Measurements from ENCODE around the gene ADCK1.
"Not testable (repeated sequence)": the region's sequence is repeated elsewhere in the genome, so short reads cannot be mapped to it uniquely, and the experiment has no call there.

The ADCK1 gene

DNA sequence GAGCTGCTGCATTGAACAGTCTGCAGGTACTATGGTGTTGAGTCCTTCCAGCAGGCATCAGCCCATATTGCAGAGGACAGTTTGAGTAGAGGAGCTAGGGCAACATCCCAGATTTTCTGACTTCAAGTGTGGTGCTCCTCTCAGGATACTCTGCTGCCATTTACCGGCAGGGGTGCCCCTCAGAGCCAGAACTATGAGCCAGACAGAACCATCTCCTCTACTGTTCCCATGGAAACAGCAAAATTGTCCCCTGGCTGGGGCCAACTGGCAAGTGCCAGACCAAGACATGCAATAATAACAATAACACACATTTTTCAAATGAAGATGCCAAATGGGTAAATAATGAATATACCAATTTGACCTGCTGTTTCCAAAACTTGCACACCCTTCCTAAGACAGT is 102.9 kb downstream of the ADCK1 start:
- no peak for DNase-seq (ENCODE audit: low spot score)

DNA sequence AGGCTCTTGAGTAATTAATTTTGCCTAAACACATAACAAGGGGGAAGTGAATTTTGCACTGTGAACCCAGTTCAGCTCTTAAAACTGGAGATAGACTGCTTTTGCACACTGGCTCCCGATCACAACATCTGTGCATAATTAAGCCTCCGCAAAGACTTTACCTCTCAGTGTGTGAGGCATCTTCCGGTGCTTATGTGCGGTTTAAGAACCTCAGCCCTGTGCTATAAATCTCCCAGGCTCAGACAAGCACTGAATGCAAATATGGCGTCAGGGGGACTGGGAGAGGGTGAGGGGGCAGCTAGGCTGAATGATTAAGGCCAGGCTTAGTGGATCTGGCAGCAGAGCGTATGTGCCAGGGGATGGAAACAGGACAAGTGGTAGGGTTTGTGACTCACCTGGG is 103.3 kb downstream of the ADCK1 start:
- DNase-seq (ENCODE audit: low spot score), result no peak

DNA sequence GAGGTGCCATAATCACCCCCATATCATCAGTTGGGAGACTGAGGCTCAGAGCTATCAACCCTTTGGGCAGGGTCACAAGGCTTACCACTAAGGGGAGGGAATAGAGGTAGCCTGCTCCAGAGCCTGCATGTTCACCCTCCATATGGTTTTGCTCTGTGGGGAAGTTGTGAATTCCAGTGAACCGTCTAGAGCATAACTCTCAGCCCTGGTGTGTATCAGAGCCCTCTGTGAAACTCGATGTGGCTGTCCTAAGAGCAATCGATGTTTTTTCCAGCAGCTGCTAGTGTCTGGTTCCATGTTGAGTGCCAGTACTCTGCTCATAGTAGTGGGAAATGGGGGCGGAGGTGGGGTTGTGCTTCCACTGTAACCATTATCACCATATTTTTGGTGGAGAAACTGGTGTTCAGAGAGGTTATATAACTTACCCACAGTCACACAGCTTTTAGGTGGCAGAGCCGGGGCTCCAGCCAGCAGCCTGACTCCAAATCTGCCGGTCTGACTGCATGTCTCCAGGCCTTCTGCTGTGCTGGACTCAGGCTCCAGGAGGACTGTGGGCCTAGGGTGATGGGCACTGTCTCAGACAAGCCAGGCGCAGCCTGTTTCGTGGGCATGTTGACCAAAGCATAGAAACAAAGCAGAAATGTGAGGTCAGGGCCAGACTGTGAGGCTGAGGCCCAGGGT is 104.2 kb downstream of the ADCK1 start:
- DNase-seq (ENCODE audit: low spot score), result no peak

DNA sequence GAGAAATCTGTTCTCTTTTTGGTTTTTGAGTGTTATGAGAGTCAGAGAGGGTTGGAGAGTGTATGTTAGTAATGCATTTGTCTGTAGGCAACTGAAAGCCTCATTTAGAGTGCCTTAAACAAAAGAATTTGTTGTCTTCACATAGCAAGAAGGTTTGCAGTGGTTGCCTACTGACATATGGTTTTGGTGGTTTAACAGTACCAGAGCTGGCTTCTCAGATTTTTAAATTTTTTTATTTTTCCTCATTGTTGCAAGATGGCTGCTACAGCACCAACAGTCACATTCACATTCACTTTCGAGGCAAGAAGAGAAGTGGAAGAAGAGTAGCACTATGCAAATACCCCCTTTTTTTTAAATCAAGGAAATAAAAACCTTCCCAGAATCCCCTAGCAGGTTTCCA is 106.5 kb downstream of the ADCK1 start:
- no peak for DNase-seq (ENCODE audit: low spot score)

DNA sequence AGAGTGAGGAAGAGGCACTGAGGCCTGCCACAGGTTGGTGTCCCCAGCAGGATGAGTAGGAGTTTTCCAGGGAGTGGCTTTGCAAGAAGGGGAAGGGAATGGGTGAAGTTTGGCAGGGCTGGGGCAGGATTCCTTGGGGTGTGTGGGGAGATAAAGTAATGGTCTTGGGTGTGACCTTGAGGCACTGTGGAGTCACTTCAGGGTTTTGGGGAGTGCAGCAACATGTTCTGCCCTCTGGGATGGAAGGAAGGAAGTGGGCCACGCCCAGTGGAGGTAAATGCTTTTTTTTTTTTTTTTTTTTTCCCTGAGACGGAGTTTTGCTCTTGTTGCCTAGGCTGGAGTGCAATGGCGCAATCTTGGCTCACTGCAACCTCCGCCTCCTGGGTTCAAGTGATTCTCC is 108.9 kb downstream of the ADCK1 start:
- no peak for DNase-seq (ENCODE audit: low spot score)

DNA sequence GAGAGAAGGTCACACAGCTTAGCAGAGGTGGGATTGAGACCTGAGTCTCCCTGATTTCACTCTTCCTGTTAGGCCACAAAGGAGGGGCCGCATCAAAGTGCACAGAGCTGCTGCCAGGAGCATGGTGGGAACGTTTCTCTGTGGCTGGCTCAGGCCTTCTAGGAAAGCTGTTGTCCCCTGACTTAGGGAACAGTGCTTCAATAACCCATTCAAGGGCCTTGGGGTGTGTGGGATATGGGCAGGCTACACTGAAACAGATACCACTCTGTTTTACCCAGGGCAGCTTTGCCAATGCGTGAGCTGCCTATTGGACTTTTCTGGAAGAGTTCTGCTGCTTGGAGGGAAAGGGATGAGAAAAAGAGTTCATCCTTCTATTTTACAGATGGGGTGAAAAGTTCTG is 110.0 kb downstream of the ADCK1 start:
- DNase-seq (ENCODE audit: low spot score), result no peak

DNA sequence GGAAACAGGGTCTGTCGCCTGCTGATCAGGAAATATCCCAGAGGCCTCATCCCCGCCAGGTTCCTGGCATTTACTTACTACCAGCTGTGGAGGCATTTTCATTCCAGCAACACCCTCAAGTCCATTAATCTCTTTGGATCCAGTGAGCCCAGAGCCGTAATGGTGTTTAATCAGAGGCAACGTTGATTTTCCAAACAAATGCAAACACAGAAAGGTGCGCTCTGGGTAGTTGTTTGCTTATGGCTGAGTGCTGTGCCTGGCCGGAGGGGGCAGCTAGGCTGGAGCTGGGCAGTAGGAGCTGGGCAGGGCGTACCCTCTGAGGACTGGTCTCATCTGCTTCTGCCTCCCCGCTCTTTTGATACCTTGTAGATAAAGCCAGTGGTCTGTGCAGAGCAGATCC is 110.6 kb downstream of the ADCK1 start:
- DNase-seq (ENCODE audit: low spot score), result no peak

DNA sequence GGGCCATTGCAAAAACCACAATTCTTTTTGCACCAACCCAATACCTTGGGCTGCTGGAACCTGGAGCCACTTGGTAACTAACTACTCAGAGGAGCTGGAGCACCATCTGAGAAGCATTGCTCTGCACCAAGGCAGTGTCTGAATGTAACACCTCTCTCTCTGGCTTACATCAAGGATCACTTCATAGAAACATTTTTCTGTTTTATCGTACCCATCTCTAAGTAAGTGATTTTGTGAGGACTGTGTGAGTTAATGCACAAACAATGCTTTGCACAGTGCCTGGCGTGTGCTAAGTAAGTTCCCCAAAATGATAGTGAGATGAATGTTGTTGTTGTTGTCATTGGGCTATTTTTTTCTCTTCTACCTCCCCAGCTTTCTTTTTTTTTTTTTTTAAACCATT is 111.4 kb downstream of the ADCK1 start:
- no peak for DNase-seq (ENCODE audit: low spot score)

DNA sequence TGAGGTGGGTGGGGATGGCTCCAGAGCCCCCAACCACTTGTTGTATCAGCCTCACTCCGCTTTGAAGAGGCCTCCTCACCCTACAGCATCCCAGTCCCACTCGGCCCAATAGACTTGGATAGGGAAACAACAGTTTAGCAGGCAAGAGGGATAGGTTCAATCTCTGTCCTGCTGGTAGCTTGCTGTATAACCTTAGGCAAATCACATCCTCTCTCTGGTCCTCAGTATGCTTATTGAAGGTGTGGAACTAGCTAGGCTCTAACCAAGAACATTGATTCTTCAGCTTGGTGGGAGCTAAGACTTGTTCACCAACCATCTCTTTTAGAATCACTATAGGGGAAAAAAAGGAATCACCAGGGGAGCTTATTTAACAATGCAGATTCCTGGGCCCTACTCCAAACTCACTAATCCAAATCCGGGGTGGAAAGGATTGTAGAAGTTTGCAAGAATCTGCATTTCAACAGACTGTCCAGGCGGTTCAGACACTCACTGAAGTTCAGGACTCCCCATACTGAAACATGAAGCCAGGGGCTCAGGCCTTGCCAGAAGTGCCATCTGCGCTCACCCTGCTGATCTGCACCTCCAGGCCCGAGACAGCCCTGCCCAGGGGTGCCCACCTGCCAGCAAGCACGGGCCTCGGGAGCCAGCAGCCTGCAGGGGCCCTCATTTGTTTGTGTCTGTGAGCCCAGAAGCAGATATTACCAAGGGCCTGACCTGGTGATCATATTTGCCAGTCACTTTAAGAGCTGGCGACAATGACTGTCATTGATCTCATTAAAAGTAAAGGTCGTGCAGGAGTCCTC is 113.0 kb downstream of the ADCK1 start:
- no peak for DNase-seq (ENCODE audit: low spot score)

DNA sequence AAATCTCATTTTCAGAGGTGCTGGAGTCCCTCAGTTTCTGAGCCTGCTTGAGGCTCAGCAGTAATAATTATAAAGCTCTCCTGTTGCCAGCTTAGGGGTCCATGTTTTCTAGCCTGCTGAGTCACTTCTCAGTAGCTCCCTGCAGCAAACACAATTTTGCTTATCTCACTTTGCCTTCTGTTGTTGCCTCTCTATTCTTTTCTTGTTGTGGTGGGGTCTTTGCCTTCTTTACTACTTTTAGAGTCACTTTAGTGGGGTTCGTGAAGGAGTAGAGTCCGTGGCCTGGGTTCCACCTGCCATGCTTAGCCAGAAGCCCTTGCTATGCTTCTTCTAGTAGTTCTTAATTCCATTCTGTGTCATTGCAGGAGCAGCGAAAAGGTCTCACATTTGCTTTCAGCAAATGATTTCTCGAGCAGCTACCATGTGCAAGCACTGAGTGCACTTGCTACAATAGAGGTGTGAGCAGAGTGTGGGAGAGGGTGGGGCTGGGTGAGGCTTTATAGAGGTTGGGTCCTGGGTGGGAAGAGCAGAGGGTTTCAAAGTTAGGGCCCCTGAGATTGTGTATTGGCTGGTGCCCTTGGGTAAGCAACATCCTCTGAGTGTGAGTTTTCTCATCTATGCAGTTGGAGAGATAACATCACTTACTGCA is 114.3 kb downstream of the ADCK1 start:
- DNase-seq (ENCODE audit: low spot score), result no peak

DNA sequence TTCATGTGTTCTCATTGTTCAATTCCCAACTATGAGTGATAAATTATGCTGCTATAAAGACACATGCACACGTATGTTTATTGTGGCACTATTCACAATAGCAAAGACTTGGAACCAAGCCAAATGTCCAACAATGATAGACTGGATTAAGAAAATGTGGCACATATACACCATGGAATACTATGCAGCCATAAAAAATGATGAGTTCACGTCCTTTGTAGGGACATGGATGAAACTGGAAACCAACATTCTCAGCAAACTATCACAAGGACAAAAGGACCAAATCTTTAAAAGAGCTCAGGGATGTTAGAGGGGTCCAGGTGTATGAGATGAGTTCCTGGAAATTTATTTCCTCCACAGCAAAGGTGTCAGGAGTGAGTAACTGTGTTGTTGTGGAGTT is 115.5 kb downstream of the ADCK1 start:
- DNase-seq (ENCODE audit: low spot score), result not testable (repeated sequence)

DNA sequence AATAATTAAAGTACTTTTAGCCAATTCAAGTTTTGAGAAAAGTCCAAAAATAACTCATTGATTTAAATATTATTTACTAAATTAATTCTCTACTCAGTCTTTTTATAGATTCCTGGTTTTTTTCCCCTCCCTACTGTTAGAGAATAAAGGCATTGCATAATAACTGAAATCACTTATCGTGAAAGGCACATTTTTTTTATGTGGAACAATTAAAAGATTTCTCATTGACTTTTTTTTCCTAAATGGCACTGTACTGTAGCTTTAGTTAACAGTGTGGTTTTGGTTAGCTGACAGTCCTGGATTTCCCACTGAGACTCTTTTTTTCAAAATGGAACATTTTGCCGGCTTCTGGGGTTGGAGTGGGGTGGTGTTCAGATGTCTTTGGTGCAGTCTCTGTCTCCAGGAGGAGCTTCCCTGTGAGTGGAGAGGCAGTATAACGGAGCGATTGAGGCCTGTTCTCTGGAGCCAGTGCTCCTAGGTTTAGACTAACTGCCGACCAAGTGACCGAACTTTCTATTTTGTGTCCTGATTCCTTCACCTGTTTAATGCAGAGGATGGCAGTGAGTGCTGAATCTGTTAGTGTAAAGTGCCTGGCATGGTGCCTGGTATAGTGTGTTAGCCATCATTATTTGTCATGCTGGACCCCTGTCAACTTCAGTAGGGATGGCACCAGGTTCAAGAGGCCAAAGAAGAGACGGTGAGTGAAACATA is 117.7 kb downstream of the ADCK1 start:
- no peak for DNase-seq (ENCODE audit: low spot score)

DNA sequence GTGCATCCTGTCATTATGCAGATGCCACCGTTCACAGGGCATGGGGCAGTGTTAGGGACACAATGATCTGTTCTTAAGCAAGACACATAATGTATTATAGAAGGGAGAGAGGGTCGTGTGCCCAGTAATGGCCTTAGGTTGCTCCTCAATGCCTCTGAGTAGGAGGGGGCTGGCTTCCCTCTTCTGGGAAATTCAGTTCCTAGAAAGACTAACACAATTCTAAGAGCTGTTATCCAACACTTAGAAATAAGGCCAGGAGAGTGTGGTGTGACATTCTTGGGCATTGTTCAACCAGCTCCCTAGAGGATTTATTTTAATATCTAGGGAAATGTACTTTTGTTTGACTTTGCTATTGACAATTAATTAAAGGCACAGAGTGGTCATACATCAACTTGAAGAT is 118.5 kb downstream of the ADCK1 start:
- no peak for DNase-seq (ENCODE audit: low spot score)

DNA sequence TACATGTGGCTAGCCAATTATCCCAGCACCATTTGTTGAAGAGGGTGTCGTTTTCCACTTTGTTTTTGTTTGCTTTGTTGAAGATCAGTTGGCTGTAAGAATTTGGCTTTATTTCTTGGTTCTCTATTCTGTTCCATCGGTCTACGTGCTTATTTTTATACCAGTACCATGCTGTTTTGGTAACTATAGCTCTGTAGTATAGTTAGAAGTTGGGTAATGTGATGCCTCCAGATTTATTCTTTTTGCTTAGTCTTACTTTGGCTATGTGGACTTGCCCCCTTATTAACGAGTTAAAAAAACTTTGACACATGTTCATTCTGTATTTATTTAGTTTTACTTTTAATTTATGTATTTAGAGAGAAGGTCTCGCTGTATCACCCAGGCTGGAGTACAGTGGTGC is 120.4 kb downstream of the ADCK1 start:
- no peak for DNase-seq (ENCODE audit: low spot score)

DNA sequence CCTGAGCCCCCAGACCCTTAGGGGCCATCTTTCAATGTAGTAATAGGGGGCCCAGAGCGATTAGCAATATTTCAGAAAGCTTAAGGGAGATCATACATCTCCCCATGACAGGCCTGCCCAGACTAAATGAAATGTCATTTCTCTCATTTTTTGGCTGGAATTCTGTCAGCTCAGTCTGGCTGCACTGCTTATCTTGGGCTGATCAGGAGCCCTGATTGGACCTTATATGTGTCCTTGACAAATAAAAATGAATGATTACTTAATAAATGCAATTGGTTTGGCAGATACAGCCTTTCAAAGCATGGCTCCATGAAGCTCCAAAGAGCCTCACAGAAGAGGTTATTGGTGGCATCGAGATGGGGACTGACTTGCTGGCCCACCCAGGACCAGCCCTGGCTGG is 121.9 kb downstream of the ADCK1 start:
- DNase-seq (ENCODE audit: low spot score), result no peak

DNA sequence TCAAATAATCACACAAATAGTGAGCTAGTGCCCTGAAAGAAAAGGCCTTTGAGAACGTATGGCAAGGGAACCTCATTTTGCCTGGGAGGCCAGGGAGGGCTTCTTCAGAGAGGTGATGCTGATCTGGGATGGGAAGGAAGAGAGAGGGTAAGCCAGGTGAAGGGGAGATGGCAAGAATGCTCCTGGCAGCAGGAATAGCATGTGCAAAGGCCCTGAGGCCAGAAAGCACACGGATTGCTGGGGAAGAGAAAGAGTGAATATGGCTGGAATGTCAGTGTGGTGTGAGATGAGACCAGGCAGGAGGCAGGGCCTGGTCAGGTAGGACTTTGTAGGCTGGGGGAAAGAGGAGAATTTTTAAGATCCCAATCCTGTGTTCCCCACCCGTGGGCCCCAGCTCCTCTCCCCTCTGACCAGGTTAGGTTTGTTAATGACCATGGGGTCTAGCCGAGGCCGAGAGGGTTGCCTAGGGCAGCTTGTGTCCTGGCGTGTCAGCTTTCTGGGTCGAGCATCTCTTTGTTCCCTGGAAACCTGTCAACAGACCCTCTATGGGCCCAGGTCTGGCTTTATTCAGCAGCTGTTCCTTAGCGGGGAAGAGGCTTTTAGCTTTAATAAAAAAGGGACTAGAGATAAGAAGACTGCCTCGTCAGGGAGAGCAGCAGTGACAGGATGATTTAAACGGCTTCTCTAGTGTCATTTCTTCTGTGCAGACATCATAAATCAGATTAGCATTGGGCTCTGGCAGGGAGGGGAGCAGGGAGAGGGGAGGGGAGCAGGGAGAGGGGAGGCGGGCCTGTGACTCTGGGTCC is 123.4 kb downstream of the ADCK1 start:
- DNase-seq (ENCODE audit: low spot score), result no peak

DNA sequence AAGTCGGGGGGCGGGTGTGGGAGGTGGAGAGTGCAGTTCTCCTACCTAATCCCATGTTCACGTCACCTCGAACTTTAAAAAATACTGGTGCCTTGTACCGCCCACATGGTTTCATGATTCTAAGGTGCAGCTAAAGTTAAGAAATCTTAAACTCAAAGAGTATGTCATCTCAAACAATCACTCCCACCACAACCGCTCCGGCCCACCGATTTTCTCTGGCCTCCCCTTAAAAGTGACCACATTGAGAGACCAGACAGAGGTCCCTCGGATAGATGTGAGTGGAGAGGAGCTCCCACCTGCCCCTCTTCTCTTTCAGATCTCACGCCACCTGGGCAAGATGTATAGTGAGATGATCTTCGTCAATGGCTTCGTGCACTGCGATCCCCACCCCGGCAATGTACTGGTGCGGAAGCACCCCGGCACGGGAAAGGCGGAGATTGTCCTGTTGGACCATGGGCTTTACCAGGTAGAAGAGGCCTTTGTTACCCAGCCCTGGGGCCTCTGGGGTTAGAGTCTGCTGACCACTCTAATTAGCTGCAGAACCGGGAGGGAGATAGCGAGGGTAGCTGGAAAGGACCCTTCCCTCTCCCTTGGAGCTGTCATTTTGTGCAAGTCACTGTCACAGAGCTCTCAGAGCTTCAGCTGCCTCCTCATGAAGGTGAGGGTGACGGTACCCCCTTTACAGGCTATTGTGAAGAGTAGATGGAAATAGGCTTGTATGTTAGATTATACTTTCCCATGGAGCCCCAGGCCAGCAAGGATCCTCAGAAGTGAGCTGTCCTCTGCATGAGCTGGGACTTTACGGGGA is 124.4 kb downstream of the ADCK1 start:
- DNase-seq (ENCODE audit: low spot score), result no peak

DNA sequence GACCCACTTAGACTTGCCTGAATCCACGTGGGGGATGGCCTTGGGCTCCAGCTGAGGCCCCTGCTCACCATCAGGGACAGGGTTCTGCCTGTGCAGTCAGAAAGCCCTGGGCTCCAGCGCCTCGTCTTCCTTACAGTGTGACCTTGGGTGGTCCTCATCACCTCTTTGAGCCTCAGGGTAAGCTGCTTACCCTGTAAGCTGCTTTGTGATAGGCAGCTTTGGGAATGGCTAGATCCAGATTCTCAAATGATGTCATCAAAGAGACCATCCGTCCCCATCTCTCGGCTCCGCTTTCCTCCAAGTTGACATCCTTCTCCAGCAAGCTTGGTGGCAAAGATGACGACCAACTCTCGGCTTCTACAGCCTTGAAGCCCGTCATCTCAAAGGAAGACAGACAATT is 127.0 kb downstream of the ADCK1 start:
- DNase-seq (ENCODE audit: low spot score), result no peak

DNA sequence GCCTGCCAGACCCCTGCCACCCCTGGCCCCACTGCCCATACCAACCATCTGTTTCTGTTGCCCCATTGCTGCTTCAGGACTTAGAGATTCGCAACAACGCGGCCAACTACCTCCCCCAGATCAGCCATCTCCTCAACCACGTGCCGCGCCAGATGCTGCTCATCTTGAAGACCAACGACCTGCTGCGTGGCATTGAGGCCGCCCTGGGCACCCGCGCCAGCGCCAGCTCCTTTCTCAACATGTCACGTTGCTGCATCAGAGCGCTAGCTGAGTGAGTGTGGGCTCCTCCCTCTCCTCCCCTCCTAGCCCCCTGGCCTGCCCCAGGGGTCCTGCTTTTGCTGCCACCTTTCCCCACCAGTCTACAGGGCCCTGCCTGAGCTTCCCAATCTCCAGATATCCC is 131.5 kb downstream of the ADCK1 start:
- DNase-seq (ENCODE audit: low spot score), result no peak

DNA sequence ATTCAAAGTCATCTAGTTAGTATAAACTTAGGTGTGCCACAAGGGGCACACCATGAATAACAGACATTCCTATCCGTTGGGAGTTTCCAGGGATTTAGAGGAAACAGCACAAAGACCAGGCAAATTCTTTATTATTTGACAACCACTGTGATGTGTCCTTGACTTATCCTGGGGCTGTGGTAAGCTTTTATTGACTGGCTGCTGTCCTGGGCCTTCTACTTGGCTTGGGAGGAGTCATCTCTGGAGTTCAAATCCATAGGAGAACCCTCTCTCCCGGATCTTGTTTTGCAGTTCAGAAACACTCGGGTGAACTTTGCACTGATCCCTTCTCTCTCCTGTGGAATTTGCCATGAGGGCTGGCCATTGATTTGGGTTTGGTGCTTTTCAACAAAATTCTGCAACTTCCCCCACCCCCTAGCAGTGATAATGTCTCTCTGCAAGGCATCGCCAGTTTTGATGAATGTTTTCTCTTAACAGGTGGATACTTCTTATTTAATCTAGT is 136.3 kb downstream of the ADCK1 start:
- DNase-seq (ENCODE audit: low spot score), result no peak

DNA sequence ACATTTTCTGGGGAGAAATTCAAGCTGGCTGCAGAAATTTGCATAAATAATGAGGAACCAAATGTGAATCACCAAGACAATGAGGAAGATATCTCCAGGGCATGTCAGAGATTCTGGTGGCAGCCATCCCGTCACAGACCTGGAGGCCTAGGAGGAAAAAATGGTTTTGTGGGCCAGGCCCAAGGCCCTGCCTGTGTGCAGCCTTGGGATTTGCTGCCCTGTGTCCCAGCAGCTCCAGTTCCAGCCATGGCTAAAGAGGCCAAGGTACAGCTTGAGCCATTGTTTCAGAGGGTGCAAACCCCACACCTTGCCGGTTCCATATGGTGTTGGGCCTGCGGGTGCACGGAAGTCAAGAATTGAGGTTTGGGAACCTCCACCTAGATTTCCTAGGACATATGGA is 147.5 kb downstream of the ADCK1 start:
- no peak for DNase-seq (ENCODE audit: low spot score)

All from germinal center (tissue), 1 donor.